ENCODE measurements around the gene PPEF1. TPM values are rescaled to one million over a fixed set of nuclear protein-coding genes. Genes with fewer than 3 reads are reported as not detected.
"Not testable (repeated sequence)": the region's sequence is repeated elsewhere in the genome, so short reads cannot be mapped to it uniquely, and the experiment has no call there.

Gene PPEF1
- total RNA-seq, 2 donors from 2014 or later, result 1.9 to 6.0 TPM

DNA sequence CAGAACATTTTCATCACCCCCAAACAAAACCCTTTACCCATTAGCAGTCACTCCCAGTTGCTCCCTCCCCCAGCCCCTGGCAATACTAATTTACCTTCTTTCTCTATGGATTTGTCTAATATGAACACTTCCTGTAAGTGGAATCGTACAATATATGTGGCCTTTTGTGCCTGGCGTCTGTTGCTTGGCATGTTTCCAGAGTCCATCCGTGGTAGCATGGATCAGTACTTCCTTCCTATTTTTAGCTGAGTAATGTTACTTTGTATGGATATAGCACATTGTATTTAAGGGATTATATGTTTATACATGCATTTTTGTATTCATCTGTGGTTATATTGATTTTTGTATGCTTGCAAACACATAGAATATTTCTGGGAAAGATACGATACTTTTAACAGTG, 48.2 kb downstream of the PPEF1 start:
- H3K27me3 ChIP-seq (replicated peaks; ENCODE audit: insufficient read depth), result no peaks in the 10 kb centered on the region
- TF ChIP-seq POLR2AphosphoS5 (IDR thresholded peaks at IDR 0.05), result no peak
- TF ChIP-seq, protein P1, sequence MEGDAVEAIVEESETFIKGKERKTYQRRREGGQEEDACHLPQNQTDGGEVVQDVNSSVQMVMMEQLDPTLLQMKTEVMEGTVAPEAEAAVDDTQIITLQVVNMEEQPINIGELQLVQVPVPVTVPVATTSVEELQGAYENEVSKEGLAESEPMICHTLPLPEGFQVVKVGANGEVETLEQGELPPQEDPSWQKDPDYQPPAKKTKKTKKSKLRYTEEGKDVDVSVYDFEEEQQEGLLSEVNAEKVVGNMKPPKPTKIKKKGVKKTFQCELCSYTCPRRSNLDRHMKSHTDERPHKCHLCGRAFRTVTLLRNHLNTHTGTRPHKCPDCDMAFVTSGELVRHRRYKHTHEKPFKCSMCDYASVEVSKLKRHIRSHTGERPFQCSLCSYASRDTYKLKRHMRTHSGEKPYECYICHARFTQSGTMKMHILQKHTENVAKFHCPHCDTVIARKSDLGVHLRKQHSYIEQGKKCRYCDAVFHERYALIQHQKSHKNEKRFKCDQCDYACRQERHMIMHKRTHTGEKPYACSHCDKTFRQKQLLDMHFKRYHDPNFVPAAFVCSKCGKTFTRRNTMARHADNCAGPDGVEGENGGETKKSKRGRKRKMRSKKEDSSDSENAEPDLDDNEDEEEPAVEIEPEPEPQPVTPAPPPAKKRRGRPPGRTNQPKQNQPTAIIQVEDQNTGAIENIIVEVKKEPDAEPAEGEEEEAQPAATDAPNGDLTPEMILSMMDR (IDR thresholded peaks at IDR 0.05), result no peak
- TF ChIP-seq POLR2A (IDR thresholded peaks at IDR 0.05), result no peak
- WGBS, result 56% methylated on average over 4 of the region's 4 CpGs
- DNase-seq (ENCODE audit: low spot score), result no peak
- no peaks in the 10 kb centered on the region for H3K9me3 ChIP-seq
- H3K36me3 ChIP-seq, result no peaks in the 10 kb centered on the region
- no peak overlapping the region for H3K4me3 ChIP-seq
- H3K4me1 ChIP-seq (replicated peaks), result no peaks in the 10 kb centered on the region
- no peak overlapping the region for H3K27ac ChIP-seq
- intact Hi-C loops (cut with DNase I), result no loop called here

DNA sequence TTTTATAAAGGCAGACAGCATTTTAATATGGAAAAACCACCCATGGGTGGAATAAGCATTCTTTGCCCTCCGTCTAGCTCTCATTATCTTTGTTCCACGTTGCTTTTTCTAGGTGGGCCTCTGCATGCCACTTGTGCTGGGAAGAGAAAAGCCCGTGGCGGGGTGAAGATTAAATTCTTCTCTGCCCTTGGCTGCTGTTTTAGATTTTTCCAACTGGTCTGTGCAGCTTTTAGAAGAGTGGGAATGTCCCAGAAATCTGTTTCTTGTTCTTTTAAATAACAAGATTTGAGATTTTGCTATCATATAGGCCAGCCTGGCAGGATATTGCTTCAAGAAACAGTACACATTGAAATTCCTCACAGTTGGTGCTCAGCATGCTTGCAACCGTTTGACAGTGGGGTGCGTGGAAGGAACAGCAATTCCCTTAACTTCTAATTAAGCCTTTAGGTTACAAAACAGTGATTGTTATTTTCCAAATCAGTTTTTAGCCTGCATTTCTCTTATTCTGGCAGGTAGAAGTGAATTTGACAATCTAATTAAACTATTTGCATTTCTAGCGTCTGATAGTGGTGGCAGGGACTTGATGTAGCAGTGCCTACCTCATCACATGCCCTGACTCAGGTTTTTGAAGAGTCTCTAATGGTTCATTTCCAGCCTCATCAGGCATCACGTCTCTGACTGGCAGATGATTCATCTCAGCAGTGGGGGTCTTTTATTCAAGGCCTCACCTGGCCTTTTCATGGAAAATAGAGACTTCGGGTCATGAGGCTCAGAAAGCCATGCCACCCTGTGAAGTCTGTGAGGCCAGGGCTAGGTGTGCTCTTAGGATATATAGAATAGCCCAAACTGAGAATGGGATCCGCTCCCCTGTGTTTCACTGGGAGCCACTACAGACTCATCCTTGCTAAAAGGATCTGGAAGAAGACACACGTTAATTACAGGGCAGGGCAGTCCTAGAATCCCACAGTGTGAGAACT, 50.8 kb downstream of the PPEF1 start:
- WGBS, result 76% methylated on average over 11 of the region's 11 CpGs
- no peak for DNase-seq (ENCODE audit: low spot score)
- intact Hi-C loops (cut with DNase I), result no loop called here

DNA sequence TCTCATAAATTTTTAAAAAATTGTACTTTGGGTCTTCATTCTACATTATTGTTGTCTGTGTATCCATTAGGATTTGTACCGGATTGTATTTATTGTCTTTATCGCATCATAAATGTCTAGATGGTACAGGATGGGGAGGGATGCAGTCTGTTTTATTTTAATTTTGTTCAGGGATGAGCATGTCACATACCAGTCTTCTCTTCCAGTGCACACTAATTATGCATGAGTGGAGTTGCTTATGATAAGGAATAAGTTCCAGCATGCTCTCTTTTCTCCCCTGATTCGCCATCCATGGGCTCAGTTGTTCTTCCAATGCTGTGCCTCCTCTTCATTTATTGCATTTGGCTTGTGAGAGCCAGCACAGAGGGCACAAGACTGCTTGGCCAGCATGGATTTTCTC, 54.3 kb downstream of the PPEF1 start:
- no peak for DNase-seq (ENCODE audit: low spot score)
- intact Hi-C loops (cut with DNase I), result no loop called here
- Histone ChIP-seq H3K27ac (no peak overlapping the region), H3K36me3 (no peaks in the 10 kb centered on the region), H3K4me1 (replicated peaks) (no peaks in the 10 kb centered on the region), H3K4me3 (no peak overlapping the region), H3K9me3 (no peaks in the 10 kb centered on the region), H3K27me3 (replicated peaks; ENCODE audit: insufficient read depth) (no peaks in the 10 kb centered on the region)
- TF ChIP-seq, protein P1 (IDR thresholded peaks at IDR 0.05), result no peak
- TF ChIP-seq POLR2A (IDR thresholded peaks at IDR 0.05) (no peak), POLR2AphosphoS5 (IDR thresholded peaks at IDR 0.05) (no peak)
- WGBS, result 78% methylated on average over 3 of the region's 3 CpGs

More for the DNA sequence above, 50.8 kb downstream of the PPEF1 start:
- no peaks in the 10 kb centered on the region for H3K27me3 ChIP-seq (replicated peaks; ENCODE audit: insufficient read depth)
- H3K27ac ChIP-seq, result no peak overlapping the region
- H3K4me1 ChIP-seq (replicated peaks), result no peaks in the 10 kb centered on the region
- no peaks in the 10 kb centered on the region for H3K9me3 ChIP-seq
- H3K36me3 ChIP-seq, result no peaks in the 10 kb centered on the region
- H3K4me3 ChIP-seq, result no peak overlapping the region
- TF ChIP-seq POLR2A (IDR thresholded peaks at IDR 0.05) (no peak), POLR2AphosphoS5 (IDR thresholded peaks at IDR 0.05) (no peak)
- TF ChIP-seq, protein P1 (IDR thresholded peaks at IDR 0.05), result no peak

DNA sequence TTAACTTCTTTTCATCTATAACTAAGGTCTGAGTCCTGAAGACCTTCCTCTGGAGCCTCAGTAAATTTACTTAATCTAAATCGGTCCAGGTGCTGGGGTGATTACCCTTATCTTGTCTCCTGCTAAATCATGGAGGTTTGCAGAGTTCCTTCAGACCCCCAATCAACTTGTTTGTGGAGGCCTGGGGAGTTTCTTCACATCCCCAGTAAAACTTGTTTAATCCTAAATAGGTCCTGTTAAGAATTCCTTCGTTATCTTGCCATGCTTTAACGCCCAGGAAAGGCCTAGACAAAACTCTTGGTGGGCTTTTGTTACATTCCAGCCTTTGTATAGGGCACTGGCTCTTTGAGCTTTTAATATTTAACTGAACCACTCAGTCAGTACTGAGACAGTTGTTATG, 55.7 kb downstream of the PPEF1 start:
- H3K4me1 ChIP-seq (replicated peaks); H3K27me3 ChIP-seq (replicated peaks; ENCODE audit: insufficient read depth); H3K27ac ChIP-seq; intact Hi-C loops (cut with DNase I); H3K9me3 ChIP-seq; DNase-seq (ENCODE audit: low spot score); H3K36me3 ChIP-seq; H3K4me3 ChIP-seq: not testable (repeated sequence)
- WGBS, result 74% methylated on average over 3 of the region's 3 CpGs

DNA sequence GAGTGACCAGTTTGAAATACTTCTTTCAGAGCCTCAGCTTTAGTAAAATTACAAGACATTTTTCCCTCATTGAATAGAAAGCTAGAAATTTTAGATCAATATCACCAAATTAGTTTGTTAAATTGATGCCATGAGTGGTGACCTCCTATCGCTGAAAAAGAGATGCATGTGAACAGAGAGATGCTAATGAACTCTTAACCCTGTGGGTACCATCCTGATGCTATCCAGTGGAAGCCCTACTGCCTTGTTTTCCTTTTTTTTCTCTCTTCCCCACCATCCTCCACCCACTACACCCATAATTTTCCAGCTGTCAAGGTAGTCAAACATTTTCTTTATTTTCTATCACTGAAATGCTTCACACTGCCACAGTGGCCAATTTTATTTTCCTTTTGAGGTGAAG, 61.9 kb downstream of the PPEF1 start:
- Histone ChIP-seq H3K27ac (no peak overlapping the region), H3K4me1 (replicated peaks) (no peaks in the 10 kb centered on the region), H3K36me3 (no peaks in the 10 kb centered on the region), H3K4me3 (no peak overlapping the region), H3K27me3 (replicated peaks; ENCODE audit: insufficient read depth) (no peaks in the 10 kb centered on the region), H3K9me3 (no peaks in the 10 kb centered on the region)
- DNase-seq (ENCODE audit: low spot score), result no peak
- 48% methylated on average over 1 of the region's 1 CpG for WGBS
- TF ChIP-seq, protein P1 (IDR thresholded peaks at IDR 0.05), result no peak
- TF ChIP-seq POLR2A (IDR thresholded peaks at IDR 0.05) (no peak), POLR2AphosphoS5 (IDR thresholded peaks at IDR 0.05) (no peak)
- intact Hi-C loops (cut with DNase I), result no loop called here
